ENCODE measurements around the gene SPDYE2. TPM values are rescaled to one million over a fixed set of nuclear protein-coding genes. Genes with fewer than 3 reads are reported as not detected.
"Not testable (repeated sequence)": the region's sequence is repeated elsewhere in the genome, so short reads cannot be mapped to it uniquely, and the experiment has no call there.

The SPDYE2 gene
- total RNA-seq, 1 donor = not detected

GRCh38 chr7:102589857-102590256 lies 38.8 kb downstream of the SPDYE2 start:
- H3K4me1 ChIP-seq (ENCODE audit: insufficient read depth, low read length); DNase-seq (ENCODE audit: insufficient read length, low spot score, missing footprints); H3K4me3 ChIP-seq (ENCODE audit: insufficient read depth, low read length); H3K79me2 ChIP-seq (ENCODE audit: insufficient read depth, low read length); H3K36me3 ChIP-seq (ENCODE audit: insufficient read depth, low read length); H2AFZ ChIP-seq (ENCODE audit: low read length); H3K4me2 ChIP-seq (ENCODE audit: insufficient read depth, low read length); H3K9me3 ChIP-seq (ENCODE audit: low read depth, low read length); H3K27ac ChIP-seq (ENCODE audit: low read depth, low read length); H3K27me3 ChIP-seq (ENCODE audit: insufficient read depth, low read length); H4K20me1 ChIP-seq (ENCODE audit: insufficient read depth, low read length): not testable (repeated sequence)

GRCh38 chr7:102592477-102593019 lies 41.5 kb downstream of the SPDYE2 start:
- H3K79me2 ChIP-seq (ENCODE audit: insufficient read depth, low read length); H2AFZ ChIP-seq (ENCODE audit: low read length); H3K4me1 ChIP-seq (ENCODE audit: insufficient read depth, low read length); H3K36me3 ChIP-seq (ENCODE audit: insufficient read depth, low read length); H4K20me1 ChIP-seq (ENCODE audit: insufficient read depth, low read length); H3K4me3 ChIP-seq (ENCODE audit: insufficient read depth, low read length); H3K9me3 ChIP-seq (ENCODE audit: low read depth, low read length); DNase-seq (ENCODE audit: insufficient read length, low spot score, missing footprints); H3K27ac ChIP-seq (ENCODE audit: low read depth, low read length); H3K27me3 ChIP-seq (ENCODE audit: insufficient read depth, low read length); H3K4me2 ChIP-seq (ENCODE audit: insufficient read depth, low read length): not testable (repeated sequence)

- H3K27me3 ChIP-seq (ENCODE audit: insufficient read depth, low read length); H4K20me1 ChIP-seq (ENCODE audit: insufficient read depth, low read length); H3K27ac ChIP-seq (ENCODE audit: low read depth, low read length); H3K36me3 ChIP-seq (ENCODE audit: insufficient read depth, low read length); H3K79me2 ChIP-seq (ENCODE audit: insufficient read depth, low read length); H3K4me1 ChIP-seq (ENCODE audit: insufficient read depth, low read length); H3K9me3 ChIP-seq (ENCODE audit: low read depth, low read length); H2AFZ ChIP-seq (ENCODE audit: low read length); DNase-seq (ENCODE audit: insufficient read length, low spot score, missing footprints); H3K4me3 ChIP-seq (ENCODE audit: insufficient read depth, low read length); H3K4me2 ChIP-seq (ENCODE audit: insufficient read depth, low read length): not testable (repeated sequence)
Measured at GRCh38 chr7:102593637-102594334, 42.8 kb downstream of the SPDYE2 start.

GRCh38 chr7:102596036-102596435 lies 45.0 kb downstream of the SPDYE2 start:
- DNase-seq (ENCODE audit: insufficient read length, low spot score, missing footprints); H3K4me2 ChIP-seq (ENCODE audit: insufficient read depth, low read length); H3K4me1 ChIP-seq (ENCODE audit: insufficient read depth, low read length); H2AFZ ChIP-seq (ENCODE audit: low read length); H4K20me1 ChIP-seq (ENCODE audit: insufficient read depth, low read length); H3K27ac ChIP-seq (ENCODE audit: low read depth, low read length); H3K4me3 ChIP-seq (ENCODE audit: insufficient read depth, low read length); H3K79me2 ChIP-seq (ENCODE audit: insufficient read depth, low read length); H3K27me3 ChIP-seq (ENCODE audit: insufficient read depth, low read length); H3K9me3 ChIP-seq (ENCODE audit: low read depth, low read length); H3K36me3 ChIP-seq (ENCODE audit: insufficient read depth, low read length): not testable (repeated sequence)

GRCh38 chr7:102599699-102600098 lies 48.7 kb downstream of the SPDYE2 start:
- not testable (repeated sequence) for H3K4me3 ChIP-seq (ENCODE audit: insufficient read depth, low read length); H3K27me3 ChIP-seq (ENCODE audit: insufficient read depth, low read length); H4K20me1 ChIP-seq (ENCODE audit: insufficient read depth, low read length); H3K9me3 ChIP-seq (ENCODE audit: low read depth, low read length); H3K4me1 ChIP-seq (ENCODE audit: insufficient read depth, low read length); H3K79me2 ChIP-seq (ENCODE audit: insufficient read depth, low read length); H3K4me2 ChIP-seq (ENCODE audit: insufficient read depth, low read length); DNase-seq (ENCODE audit: insufficient read length, low spot score, missing footprints); H2AFZ ChIP-seq (ENCODE audit: low read length); H3K27ac ChIP-seq (ENCODE audit: low read depth, low read length); H3K36me3 ChIP-seq (ENCODE audit: insufficient read depth, low read length)

- H3K79me2 ChIP-seq (ENCODE audit: insufficient read depth, low read length); DNase-seq (ENCODE audit: insufficient read length, low spot score, missing footprints); H4K20me1 ChIP-seq (ENCODE audit: insufficient read depth, low read length); H2AFZ ChIP-seq (ENCODE audit: low read length); H3K27ac ChIP-seq (ENCODE audit: low read depth, low read length); H3K4me2 ChIP-seq (ENCODE audit: insufficient read depth, low read length); H3K4me3 ChIP-seq (ENCODE audit: insufficient read depth, low read length); H3K36me3 ChIP-seq (ENCODE audit: insufficient read depth, low read length); H3K27me3 ChIP-seq (ENCODE audit: insufficient read depth, low read length); H3K4me1 ChIP-seq (ENCODE audit: insufficient read depth, low read length); H3K9me3 ChIP-seq (ENCODE audit: low read depth, low read length): not testable (repeated sequence)
Measured at GRCh38 chr7:102602317-102602716, 51.3 kb downstream of the SPDYE2 start.

- not testable (repeated sequence) for H3K9me3 ChIP-seq (ENCODE audit: low read depth, low read length); H3K36me3 ChIP-seq (ENCODE audit: insufficient read depth, low read length); H3K27ac ChIP-seq (ENCODE audit: low read depth, low read length); H3K4me2 ChIP-seq (ENCODE audit: insufficient read depth, low read length); H3K27me3 ChIP-seq (ENCODE audit: insufficient read depth, low read length); H3K79me2 ChIP-seq (ENCODE audit: insufficient read depth, low read length); H3K4me3 ChIP-seq (ENCODE audit: insufficient read depth, low read length); H4K20me1 ChIP-seq (ENCODE audit: insufficient read depth, low read length); H3K4me1 ChIP-seq (ENCODE audit: insufficient read depth, low read length); DNase-seq (ENCODE audit: insufficient read length, low spot score, missing footprints); H2AFZ ChIP-seq (ENCODE audit: low read length)
Measured at GRCh38 chr7:102604431-102605145, 53.6 kb downstream of the SPDYE2 start.

- H3K4me1 ChIP-seq (ENCODE audit: insufficient read depth, low read length); H3K4me3 ChIP-seq (ENCODE audit: insufficient read depth, low read length); H4K20me1 ChIP-seq (ENCODE audit: insufficient read depth, low read length); H2AFZ ChIP-seq (ENCODE audit: low read length); H3K36me3 ChIP-seq (ENCODE audit: insufficient read depth, low read length); H3K9me3 ChIP-seq (ENCODE audit: low read depth, low read length); H3K79me2 ChIP-seq (ENCODE audit: insufficient read depth, low read length); DNase-seq (ENCODE audit: insufficient read length, low spot score, missing footprints); H3K4me2 ChIP-seq (ENCODE audit: insufficient read depth, low read length); H3K27ac ChIP-seq (ENCODE audit: low read depth, low read length); H3K27me3 ChIP-seq (ENCODE audit: insufficient read depth, low read length): not testable (repeated sequence)
Measured at GRCh38 chr7:102606848-102607247, 55.8 kb downstream of the SPDYE2 start.

GRCh38 chr7:102609734-102610133 lies 58.7 kb downstream of the SPDYE2 start:
- H3K4me2 ChIP-seq (ENCODE audit: insufficient read depth, low read length); DNase-seq (ENCODE audit: insufficient read length, low spot score, missing footprints); H3K79me2 ChIP-seq (ENCODE audit: insufficient read depth, low read length): not testable (repeated sequence)

More at GRCh38 chr7:102609734-102610133, 58.7 kb downstream of the SPDYE2 start:
- H3K4me1 ChIP-seq (ENCODE audit: insufficient read depth, low read length); H3K27me3 ChIP-seq (ENCODE audit: insufficient read depth, low read length); H2AFZ ChIP-seq (ENCODE audit: low read length); H3K9me3 ChIP-seq (ENCODE audit: low read depth, low read length); H3K4me3 ChIP-seq (ENCODE audit: insufficient read depth, low read length); H4K20me1 ChIP-seq (ENCODE audit: insufficient read depth, low read length); H3K36me3 ChIP-seq (ENCODE audit: insufficient read depth, low read length); H3K27ac ChIP-seq (ENCODE audit: low read depth, low read length): not testable (repeated sequence)

All from osteoblast (primary cell).